ENCODE data around the gene CRACDL.

Gene CRACDL

GRCh38 chr2:98859323-98859722 is 76.7 kb downstream of the CRACDL start:
- no peak for DNase-seq (ENCODE audit: low spot score)

- DNase-seq (ENCODE audit: low spot score), result no peak
Measured at GRCh38 chr2:98857001-98857400, 79.0 kb downstream of the CRACDL start.

- DNase-seq (ENCODE audit: low spot score), result no peak
Measured at GRCh38 chr2:98854682-98855081, 81.3 kb downstream of the CRACDL start.

DNA sequence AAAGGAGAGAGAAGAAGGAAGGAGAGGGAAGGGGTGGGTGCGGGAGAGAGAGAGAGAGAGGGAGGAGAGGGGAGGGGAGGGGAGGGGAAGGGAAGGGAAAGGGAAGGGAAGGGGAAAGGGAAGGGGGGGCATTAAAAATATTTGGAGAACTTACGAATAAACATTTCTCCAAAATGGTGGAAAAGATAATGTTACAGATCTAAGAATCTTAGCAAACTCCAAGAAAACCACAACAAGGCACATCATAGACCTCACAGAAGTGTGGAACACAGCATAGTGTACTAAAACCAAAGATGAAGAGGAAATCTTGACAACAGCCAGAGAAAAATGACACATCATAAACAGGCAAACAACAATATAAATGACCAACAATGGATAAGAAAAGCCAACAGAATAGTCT is 83.1 kb downstream of the CRACDL start:
- DNase-seq (ENCODE audit: low spot score), result no peak

- no peak for DNase-seq (ENCODE audit: low spot score)
Measured at GRCh38 chr2:98850074-98850473, 86.0 kb downstream of the CRACDL start.

GRCh38 chr2:98849113-98849512 is 86.9 kb downstream of the CRACDL start:
- no peak for DNase-seq (ENCODE audit: low spot score)

- no peak for DNase-seq (ENCODE audit: low spot score)
Measured at GRCh38 chr2:98847853-98848252, 88.2 kb downstream of the CRACDL start.

GRCh38 chr2:98846041-98846440 is 90.0 kb downstream of the CRACDL start:
- DNase-seq (ENCODE audit: low spot score), result no peak

GRCh38 chr2:98842136-98842535 is 93.9 kb downstream of the CRACDL start:
- DNase-seq (ENCODE audit: low spot score), result no peak

DNA sequence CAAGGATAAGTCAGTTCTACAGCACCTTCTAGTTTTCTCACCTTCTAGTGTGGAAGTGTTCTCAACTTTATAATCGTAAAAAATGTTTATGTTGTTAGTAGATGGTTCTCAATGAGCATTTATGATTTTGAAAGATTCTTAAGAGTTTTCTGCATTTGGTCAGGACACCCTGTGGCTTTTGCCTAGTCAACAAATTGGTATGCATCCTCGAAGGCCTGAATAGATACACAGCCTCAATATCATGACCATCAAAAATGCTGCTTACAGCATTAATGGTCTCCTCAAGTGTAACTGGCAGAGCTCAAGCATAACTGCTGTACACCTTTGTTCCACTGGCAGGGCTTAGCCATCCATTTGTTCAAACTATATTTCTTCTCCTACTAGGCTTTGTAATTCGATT is 96.7 kb downstream of the CRACDL start:
- DNase-seq (ENCODE audit: low spot score), result no peak

GRCh38 chr2:98835831-98836385 is 100.1 kb downstream of the CRACDL start:
- no peak for DNase-seq (ENCODE audit: low spot score)

DNA sequence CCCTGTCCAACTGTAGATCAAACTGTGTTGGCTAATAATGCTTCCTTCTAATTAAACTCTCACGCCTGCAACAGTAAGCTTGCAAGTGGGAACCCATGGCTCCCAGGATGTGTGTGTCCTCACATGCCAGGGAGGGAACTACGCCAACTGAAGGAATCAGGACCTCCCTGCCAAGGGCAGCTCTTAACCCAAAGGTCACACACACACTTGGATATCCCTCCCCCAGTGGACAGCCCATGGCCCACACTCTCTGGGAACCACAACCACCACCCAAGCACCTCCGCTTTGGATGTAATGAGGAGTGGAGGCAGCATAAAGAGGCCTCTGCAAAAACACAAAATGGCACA is 102.1 kb downstream of the CRACDL start:
- no peak for DNase-seq (ENCODE audit: low spot score)

DNA sequence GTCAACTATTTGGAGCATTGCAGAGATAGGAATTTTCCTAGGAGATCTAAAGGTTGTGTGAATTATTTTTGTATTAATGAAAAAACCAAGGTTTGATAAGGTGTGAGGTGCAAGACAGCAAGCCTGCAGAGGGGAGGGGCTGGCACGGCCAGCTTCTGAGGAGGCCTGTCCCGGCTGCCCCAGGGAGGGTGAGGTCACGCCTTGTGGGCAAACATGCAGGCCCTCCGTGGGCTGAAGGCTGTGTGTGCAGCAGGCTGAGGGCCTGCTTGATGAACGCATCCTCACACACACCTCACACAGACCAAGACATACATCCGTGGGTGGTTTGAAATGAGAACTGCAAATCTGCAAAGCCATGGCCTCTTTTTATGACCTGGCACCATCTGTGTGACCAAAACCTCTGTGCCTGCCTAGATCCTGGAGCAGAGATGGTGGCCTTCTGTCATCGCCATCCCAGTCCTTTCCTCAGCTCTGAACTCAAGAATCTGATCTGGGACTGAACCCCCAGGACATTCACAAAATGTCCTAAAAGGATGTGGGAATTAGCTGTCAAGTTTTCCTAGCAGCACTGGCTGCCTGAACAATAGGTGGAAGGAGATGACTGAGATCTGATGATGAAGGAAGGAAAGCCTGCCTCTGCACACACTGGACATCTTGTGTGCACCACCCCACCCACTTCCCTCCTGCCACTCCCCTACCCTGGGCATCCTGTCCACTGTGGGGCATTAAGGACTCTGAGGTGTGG is 102.7 kb downstream of the CRACDL start:
- DNase-seq (ENCODE audit: low spot score), result no peak

DNA sequence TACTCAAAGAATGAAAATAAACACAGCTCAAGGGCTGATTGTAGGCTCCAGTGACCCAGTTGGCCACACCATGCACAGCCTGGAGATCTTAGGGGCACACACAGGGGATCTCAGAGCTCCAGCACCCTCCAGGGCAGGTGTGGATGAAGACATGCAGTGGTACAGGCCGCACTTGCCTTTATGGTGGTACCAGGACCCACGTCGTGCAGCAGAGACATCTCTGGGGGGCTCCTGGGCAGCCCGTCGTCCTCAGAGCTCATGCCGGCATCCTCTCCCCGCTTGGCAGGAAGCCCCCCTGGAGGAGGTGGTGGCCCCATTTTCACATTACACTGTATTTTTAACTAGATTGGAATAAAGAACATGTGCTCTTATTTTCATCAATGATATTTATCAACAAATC is 103.9 kb downstream of the CRACDL start:
- DNase-seq (ENCODE audit: low spot score), result no peak

DNA sequence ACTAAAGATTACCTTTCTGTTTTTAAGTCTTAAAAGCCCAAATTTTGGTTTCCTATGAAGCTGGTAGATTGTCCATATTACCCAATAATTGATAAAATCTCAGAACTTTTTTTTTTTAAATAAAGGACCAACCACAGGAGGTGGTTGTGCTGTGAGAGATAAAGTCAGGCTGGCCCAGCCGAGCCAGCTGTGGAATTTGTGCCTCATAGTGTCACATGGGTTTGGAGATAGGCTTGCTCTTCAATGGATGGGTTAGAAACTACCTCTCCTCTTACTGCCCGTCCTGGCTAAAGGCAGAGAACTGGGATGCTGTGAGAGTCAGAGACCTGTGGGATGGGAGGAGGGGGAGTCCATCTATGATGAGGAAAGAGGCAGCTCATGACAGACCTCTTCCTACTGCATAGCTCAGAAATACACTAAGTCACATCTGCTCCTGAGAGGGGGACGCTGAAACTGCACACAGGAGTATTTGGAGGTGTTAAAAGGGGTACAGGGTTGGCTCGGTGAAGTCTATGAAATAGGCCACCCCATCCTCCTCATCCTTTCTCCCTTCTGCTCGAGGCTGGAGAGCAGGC is 105.4 kb downstream of the CRACDL start:
- no peak for DNase-seq (ENCODE audit: low spot score)

GRCh38 chr2:98829581-98830270 is 106.3 kb downstream of the CRACDL start:
- no peak for DNase-seq (ENCODE audit: low spot score)

DNA sequence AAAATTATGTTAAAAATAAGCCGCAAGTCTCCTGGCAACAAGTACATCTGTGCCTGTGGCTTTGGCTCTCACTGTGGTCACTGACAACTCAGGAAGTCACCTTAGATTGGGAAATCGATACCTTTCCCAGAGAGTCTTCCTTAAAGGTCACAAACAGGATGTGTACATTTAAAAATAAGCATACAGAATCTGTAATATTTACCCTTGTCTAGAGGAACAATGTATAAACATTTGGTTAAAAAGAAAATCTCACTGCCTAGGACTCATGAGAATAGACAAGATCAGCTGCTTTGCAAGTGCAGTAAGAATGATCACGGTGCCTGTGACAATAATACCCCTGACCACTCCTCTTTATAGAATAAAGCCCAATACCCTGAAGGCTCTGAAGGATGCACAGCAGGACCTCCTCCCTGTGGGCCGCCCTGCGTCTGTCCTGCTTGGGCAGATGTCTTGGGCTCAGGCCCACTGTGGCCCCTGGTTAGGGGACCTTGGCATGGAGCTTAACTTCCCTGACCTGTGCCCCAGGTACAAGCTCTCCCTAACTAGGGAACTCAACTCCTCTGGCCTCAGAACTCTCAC is 107.1 kb downstream of the CRACDL start:
- DNase-seq (ENCODE audit: low spot score), result no peak

DNA sequence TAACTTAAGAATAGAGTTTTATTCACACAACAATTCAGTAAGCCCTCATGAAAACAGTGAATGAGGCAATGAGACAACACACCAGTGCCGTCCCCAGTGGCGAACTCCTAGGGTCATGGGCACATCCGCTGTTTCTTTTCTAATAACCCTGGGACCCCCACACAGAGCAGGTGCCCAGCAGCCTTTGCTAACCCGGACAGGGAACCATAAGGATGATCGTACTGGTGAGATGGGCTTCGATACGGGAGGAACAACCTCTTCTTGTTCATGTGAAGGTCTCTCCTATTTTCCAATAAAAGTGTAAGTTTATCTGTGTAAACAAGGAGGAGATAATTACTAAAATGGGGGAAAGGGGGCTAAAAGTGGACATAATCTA is 107.7 kb downstream of the CRACDL start:
- no peak for DNase-seq (ENCODE audit: low spot score)

DNA sequence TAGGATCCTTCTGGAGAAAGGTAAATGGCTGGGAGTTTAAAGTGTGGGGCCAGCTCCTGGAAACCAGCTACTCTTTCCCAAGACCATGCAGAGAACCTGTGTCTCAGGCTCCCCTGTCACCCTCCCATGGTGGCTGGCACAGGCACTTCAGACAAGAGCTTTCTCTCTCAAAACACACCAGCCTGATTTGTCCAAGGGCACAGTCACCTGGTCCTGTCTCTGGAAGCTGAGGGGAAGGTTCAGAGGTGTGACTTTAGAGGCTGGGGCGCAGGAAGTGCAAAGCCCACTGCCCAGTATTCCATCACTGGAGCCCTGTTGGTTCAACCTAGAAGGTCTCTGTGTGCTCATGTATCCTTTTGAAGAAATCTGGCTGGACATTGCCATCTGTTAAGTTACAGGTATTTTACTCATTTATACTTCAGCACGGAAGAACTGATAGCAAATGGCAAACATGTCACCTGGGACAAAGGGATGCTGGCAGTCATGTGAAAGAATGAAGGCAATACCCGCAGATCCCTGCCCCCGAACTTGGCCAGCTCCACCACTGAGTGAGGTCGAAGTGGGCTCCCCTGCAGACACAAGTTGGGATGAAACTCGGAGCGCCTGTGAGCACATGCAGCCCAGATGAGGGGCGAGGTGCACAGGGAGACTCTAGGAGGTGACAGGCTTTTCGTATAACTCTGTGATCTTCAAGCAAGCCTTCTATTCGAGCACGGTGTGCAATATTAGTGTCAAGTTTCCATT is 108.2 kb downstream of the CRACDL start:
- DNase-seq (ENCODE audit: low spot score), result no peak

GRCh38 chr2:98826856-98827255 is 109.2 kb downstream of the CRACDL start:
- no peak for DNase-seq (ENCODE audit: low spot score)

DNA sequence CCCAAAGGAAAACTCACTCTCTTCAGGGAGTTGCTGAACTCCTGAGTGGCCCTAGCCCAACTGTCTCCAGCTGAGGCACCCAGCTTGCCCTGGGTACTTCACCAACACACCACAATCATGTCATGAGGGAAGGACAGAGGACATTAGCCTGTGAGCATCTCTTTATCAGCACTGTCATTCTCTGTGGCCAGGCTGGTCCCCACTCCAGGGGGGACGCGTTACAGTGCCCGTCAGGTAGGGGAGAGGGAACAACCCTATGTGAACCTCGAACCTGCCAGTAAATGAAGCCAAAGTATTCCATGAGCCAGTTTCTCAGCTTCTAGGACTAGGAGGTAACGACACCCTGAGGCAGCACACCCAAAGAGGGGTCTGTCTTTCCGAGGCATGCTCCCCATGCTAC is 110.2 kb downstream of the CRACDL start:
- DNase-seq (ENCODE audit: low spot score), result no peak

- DNase-seq (ENCODE audit: low spot score), result no peak
Measured at GRCh38 chr2:98825404-98825803, 110.6 kb downstream of the CRACDL start.
